GDM1 (cell line): ENCODE measurements around the gene ZNF683.
"Not testable (repeated sequence)": the region's sequence is repeated elsewhere in the genome, so short reads cannot be mapped to it uniquely, and the experiment has no call there.

Source experiments
- DNase-seq: peaks from one replicate; lab custom pipeline; 2025; lab: John Stamatoyannopoulos, UW

The ZNF683 gene

GRCh38 chr1:26372611-26373010, at the start of gene ZNF683:
Gene ZNF683, minus strand, starts transcription at chr1:26372750. Its CDS starts 4,179 bp downstream, at chr1:26368571.
- not testable (repeated sequence) for DNase-seq

- no peak for DNase-seq
These were observed 46.9 kb upstream of the ZNF683 start for GRCh38 chr1:26419494-26419893.

- no peak for DNase-seq
These were observed 46.4 kb upstream of the ZNF683 start for GRCh38 chr1:26418865-26419349.

- DNase-seq = peak; percentile 59
These were observed 44.7 kb upstream of the ZNF683 start for GRCh38 chr1:26417111-26417759.

GRCh38 chr1:26413031-26413430, 40.5 kb upstream of the ZNF683 start:
- DNase-seq = no peak

GRCh38 chr1:26412180-26412840, 39.8 kb upstream of the ZNF683 start:
- DNase-seq = no peak

- no peak for DNase-seq
These were observed 39.1 kb upstream of the ZNF683 start for GRCh38 chr1:26411624-26412074.

GRCh38 chr1:26410706-26411623, 38.4 kb upstream of the ZNF683 start, which contains the start of gene LIN28A:
Gene LIN28A, plus strand, starts transcription at chr1:26410817. Its CDS starts 75 bp downstream, at chr1:26410892.
- DNase-seq = no peak

GRCh38 chr1:26409191-26409807, 36.7 kb upstream of the ZNF683 start:
- no peak for DNase-seq

GRCh38 chr1:26408604-26409003, 36.1 kb upstream of the ZNF683 start:
- DNase-seq = peak; percentile 35

GRCh38 chr1:26405281-26405915, 32.8 kb upstream of the ZNF683 start:
- DNase-seq = no peak

GRCh38 chr1:26404641-26405040, 32.1 kb upstream of the ZNF683 start:
- DNase-seq = no peak

- no peak for DNase-seq
These were observed 31.1 kb upstream of the ZNF683 start for GRCh38 chr1:26403656-26404055.

- no peak for DNase-seq
These were observed 29.3 kb upstream of the ZNF683 start for GRCh38 chr1:26401891-26402290.

- DNase-seq = no peak
These were observed 26.5 kb upstream of the ZNF683 start for GRCh38 chr1:26399034-26399433.

GRCh38 chr1:26395754-26396153, 23.2 kb upstream of the ZNF683 start:
- DNase-seq = no peak

- DNase-seq = peak; percentile 21
These were observed 18.9 kb upstream of the ZNF683 start for GRCh38 chr1:26391450-26391849.

GRCh38 chr1:26389604-26390247, 17.2 kb upstream of the ZNF683 start:
- no peak for DNase-seq

- DNase-seq = no peak
These were observed 16.4 kb upstream of the ZNF683 start for GRCh38 chr1:26388791-26389445.

GRCh38 chr1:26387447-26387846, 14.9 kb upstream of the ZNF683 start:
- no peak for DNase-seq
